Chondrocyte (in vitro differentiated cells): Measurements from ENCODE around the gene PCNT. TPM values are rescaled to one million over a fixed set of nuclear protein-coding genes. Genes with fewer than 3 reads are reported as not detected.

Experiments used
- DNase-seq: peaks from one replicate; pipeline ENCODE4 v3.0.0; 2021; ENCODE audit warnings: mixed read lengths, low spot score
- H3K27ac Mint-ChIP-seq: one replicate; pipeline ENCODE4 v1.8.0; 2021; ENCODE audit warnings: mild to moderate bottlenecking, moderate library complexity, mixed read lengths; ENCODE audit not compliant: unreplicated experiment
- H3K27me3 Mint-ChIP-seq: 2 replicates; pipeline ENCODE4 v1.8.0; 2021; ENCODE audit warnings: low read depth, mixed read lengths
- H3K36me3 Mint-ChIP-seq: 2 replicates; pipeline ENCODE4 v1.8.0; 2021; ENCODE audit warnings: low read depth, mixed read lengths
- H3K4me1 Mint-ChIP-seq: 2 replicates; pipeline ENCODE4 v1.8.0; 2021; ENCODE audit warnings: low read depth, mild to moderate bottlenecking, mixed read lengths
- H3K4me3 Mint-ChIP-seq: one replicate; pipeline ENCODE4 v1.8.0; 2021; ENCODE audit warnings: mild to moderate bottlenecking, moderate library complexity, mixed read lengths; ENCODE audit not compliant: unreplicated experiment
- H3K9me3 Mint-ChIP-seq: 2 replicates; pipeline ENCODE4 v1.8.0; 2021; ENCODE audit warnings: low read depth, mixed read lengths
- total RNA-seq: library from RNA; stranded (reverse); gene quantifications from 3 replicates; pipeline ENCODE4 v1.2.1, GENCODE V29; 2021
- TF ChIP-seq, protein P1 (sequence below): fragments of 200-600 bp; sonication (generic); IDR thresholded peaks from 2 replicates; pipeline ENCODE4 v1.5.0; 2021; ENCODE audit warnings: antibody characterized with exemption, mild to moderate bottlenecking, moderate library complexity

PCNT gene
- total RNA-seq, 1 donor from 2014 or later = 29.9 TPM

DNA sequence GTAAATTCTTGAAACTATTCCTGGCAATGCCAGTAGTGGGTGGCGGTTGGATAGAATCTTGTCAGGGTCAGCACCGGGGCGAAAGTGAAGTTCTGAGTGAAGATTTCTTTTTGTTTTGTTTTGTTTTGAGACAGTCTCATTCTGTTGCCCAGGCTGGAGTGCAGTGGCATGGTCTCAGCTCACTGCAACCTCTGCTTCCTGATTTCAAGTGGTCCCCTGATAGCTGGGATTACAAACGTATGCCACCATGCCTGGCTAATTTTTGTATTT, 33.3 kb downstream of the PCNT start:
- TF ChIP-seq, protein P1, sequence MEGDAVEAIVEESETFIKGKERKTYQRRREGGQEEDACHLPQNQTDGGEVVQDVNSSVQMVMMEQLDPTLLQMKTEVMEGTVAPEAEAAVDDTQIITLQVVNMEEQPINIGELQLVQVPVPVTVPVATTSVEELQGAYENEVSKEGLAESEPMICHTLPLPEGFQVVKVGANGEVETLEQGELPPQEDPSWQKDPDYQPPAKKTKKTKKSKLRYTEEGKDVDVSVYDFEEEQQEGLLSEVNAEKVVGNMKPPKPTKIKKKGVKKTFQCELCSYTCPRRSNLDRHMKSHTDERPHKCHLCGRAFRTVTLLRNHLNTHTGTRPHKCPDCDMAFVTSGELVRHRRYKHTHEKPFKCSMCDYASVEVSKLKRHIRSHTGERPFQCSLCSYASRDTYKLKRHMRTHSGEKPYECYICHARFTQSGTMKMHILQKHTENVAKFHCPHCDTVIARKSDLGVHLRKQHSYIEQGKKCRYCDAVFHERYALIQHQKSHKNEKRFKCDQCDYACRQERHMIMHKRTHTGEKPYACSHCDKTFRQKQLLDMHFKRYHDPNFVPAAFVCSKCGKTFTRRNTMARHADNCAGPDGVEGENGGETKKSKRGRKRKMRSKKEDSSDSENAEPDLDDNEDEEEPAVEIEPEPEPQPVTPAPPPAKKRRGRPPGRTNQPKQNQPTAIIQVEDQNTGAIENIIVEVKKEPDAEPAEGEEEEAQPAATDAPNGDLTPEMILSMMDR = no peak
- Mint-ChIP-seq H3K36me3 (peaks cover 34% of the 10 kb centered on the region), H3K4me1 (no peaks in the 10 kb centered on the region), H3K27me3 (no peaks in the 10 kb centered on the region), H3K27ac (no peak overlapping the region), H3K9me3 (no peaks in the 10 kb centered on the region), H3K4me3 (no peak overlapping the region)
- no peak for DNase-seq

DNA sequence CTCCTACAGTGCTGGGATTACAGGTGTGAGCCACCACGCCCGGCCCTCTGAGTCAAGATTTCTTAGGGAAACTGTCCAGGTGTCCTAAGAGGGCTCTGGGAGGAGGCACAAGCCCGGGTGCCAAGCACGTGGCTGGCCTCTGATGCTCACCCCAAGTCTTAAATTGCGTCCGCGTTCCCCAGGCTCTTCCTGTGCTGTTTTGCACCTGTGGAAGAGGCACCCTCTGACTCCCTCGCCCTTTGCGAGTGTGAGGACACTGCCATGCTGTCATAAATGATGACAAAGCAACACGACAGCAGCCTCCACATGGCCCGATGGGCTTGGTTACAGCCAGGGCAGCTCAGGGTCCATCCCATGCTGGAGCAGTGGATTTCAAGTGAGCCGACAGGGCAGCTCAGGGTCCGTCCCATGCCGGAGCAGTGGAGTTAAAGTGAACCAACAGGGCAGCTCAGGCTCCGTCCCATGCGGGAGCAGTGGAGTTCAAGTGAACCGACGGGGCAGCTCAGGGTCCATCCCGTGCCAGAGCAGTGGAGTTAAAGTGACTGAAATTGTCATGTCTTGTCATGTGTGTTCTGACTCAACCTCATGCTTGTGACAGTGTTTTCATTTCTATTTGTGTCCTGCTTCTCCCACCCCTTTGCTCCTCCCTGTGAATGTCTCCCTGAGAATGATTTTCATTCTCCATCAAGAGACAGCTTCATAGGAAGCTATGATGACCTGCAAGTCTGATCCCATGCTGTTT, 33.9 kb downstream of the PCNT start:
- peaks cover 32% of the 10 kb centered on the region for H3K36me3 Mint-ChIP-seq
- H3K9me3 Mint-ChIP-seq = no peaks in the 10 kb centered on the region
- H3K4me3 Mint-ChIP-seq = no peak overlapping the region
- no peak for DNase-seq
- no peak overlapping the region for H3K27ac Mint-ChIP-seq
- H3K4me1 Mint-ChIP-seq = no peaks in the 10 kb centered on the region
- TF ChIP-seq, protein P1 = no peak
- no peaks in the 10 kb centered on the region for H3K27me3 Mint-ChIP-seq

DNA sequence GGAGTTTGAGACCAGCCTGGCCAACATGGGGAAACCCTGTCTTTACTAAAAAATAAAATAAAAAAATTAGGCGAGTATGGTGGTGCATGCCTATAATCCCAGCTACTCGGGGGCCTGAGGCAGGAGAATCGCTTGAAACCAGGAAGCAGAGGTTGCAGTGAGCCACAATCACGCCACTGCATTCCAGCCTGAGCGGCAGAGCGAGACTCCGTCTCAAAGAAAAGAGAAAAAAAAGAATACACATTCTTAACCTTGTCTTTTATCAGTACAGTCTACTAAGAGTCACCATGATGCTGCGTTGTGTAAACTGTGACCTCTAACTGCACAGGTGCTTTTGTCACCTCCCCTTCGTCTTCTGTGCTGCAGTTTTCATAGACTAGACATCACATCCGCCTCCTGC, 37.2 kb downstream of the PCNT start:
- H3K4me1 Mint-ChIP-seq = no peaks in the 10 kb centered on the region
- no peaks in the 10 kb centered on the region for H3K9me3 Mint-ChIP-seq
- H3K27ac Mint-ChIP-seq = no peak overlapping the region
- no peak overlapping the region for H3K4me3 Mint-ChIP-seq
- TF ChIP-seq, protein P1 = no peak
- DNase-seq = no peak
- H3K27me3 Mint-ChIP-seq = no peaks in the 10 kb centered on the region
- peaks cover 26% of the 10 kb centered on the region for H3K36me3 Mint-ChIP-seq

DNA sequence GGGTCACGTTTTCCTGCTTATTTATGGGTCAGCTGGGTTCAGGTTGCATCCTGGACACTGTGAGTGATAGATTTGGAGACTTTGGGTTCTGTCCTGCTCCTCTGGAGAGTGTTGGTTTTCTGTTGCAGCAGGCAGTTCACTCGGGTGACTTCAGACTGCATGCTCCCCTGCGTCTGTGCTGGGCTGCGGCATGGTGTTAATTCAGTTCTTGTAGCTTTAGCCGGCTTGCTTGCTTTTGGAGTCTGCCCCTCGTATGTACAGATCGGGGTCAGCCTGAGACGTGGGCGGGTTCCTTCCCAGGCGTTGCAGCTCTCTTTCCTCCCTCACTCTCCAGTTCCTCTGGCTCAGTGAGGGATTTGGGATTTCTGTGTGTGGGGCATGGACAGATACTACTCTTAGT, 38.0 kb downstream of the PCNT start:
- TF ChIP-seq, protein P1 = no peak
- Mint-ChIP-seq H3K4me3 (no peak overlapping the region), H3K4me1 (no peaks in the 10 kb centered on the region), H3K27me3 (no peaks in the 10 kb centered on the region), H3K27ac (no peak overlapping the region), H3K36me3 (peaks cover 29% of the 10 kb centered on the region), H3K9me3 (no peaks in the 10 kb centered on the region)
- DNase-seq = no peak

DNA sequence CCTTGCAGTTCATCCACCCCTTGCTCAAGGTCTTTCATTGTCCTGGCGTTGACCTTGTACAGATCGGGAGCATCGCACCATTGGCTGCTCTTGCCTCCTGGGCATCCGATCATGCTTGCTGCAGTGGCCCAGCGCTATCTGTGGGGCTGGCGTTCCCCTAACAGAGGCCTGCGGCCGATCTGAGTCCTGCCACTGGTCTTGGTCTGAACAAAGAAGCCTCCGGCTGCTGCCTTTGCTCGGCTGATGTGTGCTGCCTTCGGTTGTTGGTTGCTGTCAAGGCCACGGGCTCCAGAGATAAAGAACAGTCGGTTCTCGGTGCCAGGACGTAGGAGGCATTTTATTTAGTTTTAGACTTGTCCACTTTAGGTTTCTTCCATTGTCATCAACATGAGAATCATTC, 39.0 kb downstream of the PCNT start:
- Mint-ChIP-seq H3K9me3 (no peaks in the 10 kb centered on the region), H3K36me3 (peaks cover 28% of the 10 kb centered on the region), H3K27ac (no peak overlapping the region), H3K4me1 (no peaks in the 10 kb centered on the region), H3K27me3 (no peaks in the 10 kb centered on the region), H3K4me3 (no peak overlapping the region)
- DNase-seq = no peak
- TF ChIP-seq, protein P1 = no peak
